ENCODE data around the gene SHPK.

- TF ChIP-seq CTCF (IDR thresholded peaks at IDR 0.05 in 2 of 3, conservative IDR thresholded peaks at IDR 0.05 in 1 of 3; ENCODE audit: borderline replicate concordance in 1 of 3, insufficient read depth in 1 of 3, low read depth in 2 of 3, low read length in 2 of 3) (no peak), REST (IDR thresholded peaks at IDR 0.05; ENCODE audit: low read depth) (no peak), ZBTB33 (IDR thresholded peaks at IDR 0.05; ENCODE audit: extremely low read depth, insufficient replicate concordance, low read length) (no peak), POLR2A (IDR thresholded peaks at IDR 0.05; ENCODE audit: borderline replicate concordance, extremely low read depth, insufficient read depth, insufficient read length) (no peak), MAX (IDR thresholded peaks at IDR 0.05) (no peak), EZH2phosphoT487 (IDR thresholded peaks at IDR 0.05; ENCODE audit: borderline replicate concordance) (no peak), ATF3 (IDR thresholded peaks at IDR 0.05) (no peak), JUND (IDR thresholded peaks at IDR 0.05) (no peak), POLR2AphosphoS5 (IDR thresholded peaks at IDR 0.05; ENCODE audit: low read depth, low read length) (no peak), SIN3A (IDR thresholded peaks at IDR 0.05; ENCODE audit: low read depth) (no peak), CEBPB (IDR thresholded peaks at IDR 0.05; ENCODE audit: low read depth) (no peak)
Measured at GRCh38 chr17:3622977-3623594, 13.0 kb downstream of the SHPK start.

All from HCT116 (cell line).